K562 (cell line): ENCODE results near the gene MEAF6. TPM values are rescaled to one million over a fixed set of nuclear protein-coding genes. Genes with fewer than 3 reads are reported as not detected.

Experiments used
- BDP1 ChIP-seq: IDR thresholded peaks from 3 replicates; pipeline ENCODE4 v1.6.1; 2011; ENCODE audit not compliant: insufficient read length, insufficient read depth
- CBX8 ChIP-seq: fragments of 200-600 bp; sonication (generic); IDR thresholded peaks from 2 replicates; pipeline ENCODE4 v1.6.1; 2012; ENCODE audit warnings: borderline replicate concordance, mixed run types, low read depth, mild to moderate bottlenecking, moderate library complexity, mixed read lengths, low read length, control low read depth, inconsistent platforms; ENCODE audit not compliant: poor library complexity, severe bottlenecking; ENCODE audit errors: extremely low read depth
- MEIS2 ChIP-seq: fragments of 450-650 bp; IDR thresholded peaks from 2 replicates; pipeline ENCODE4 v1.6.1; 2014; ENCODE audit warnings: mild to moderate bottlenecking; ENCODE audit not compliant: partially characterized antibody
- MGA ChIP-seq: fragments of 450-650 bp; IDR thresholded peaks from 2 replicates; pipeline ENCODE4 v1.6.1; 2016; ENCODE audit warnings: mild to moderate bottlenecking, moderate library complexity
- NFE2 ChIP-seq: IDR thresholded peaks from 2 replicates; pipeline ENCODE4 v1.6.1; 2014; ENCODE audit warnings: antibody characterized with exemption, low read depth
- NRF1 ChIP-seq, 2 experiments: fragments of 450-650 bp; IDR thresholded peaks in 1 of 2; conservative IDR thresholded peaks in 1 of 2; 2 replicates each; pipeline ENCODE4 v1.6.1; 2014; ENCODE audit warnings: mild to moderate bottlenecking in 2 of 2
- POU5F1 ChIP-seq: fragments of 150-350 bp; IDR thresholded peaks from 2 replicates; pipeline ENCODE4 v1.6.1; 2014; ENCODE audit warnings: borderline replicate concordance, low read length, low read depth, mild to moderate bottlenecking; ENCODE audit not compliant: partially characterized antibody
- RBBP5 ChIP-seq: fragments of 200-600 bp; sonication (generic); IDR thresholded peaks from 2 replicates; pipeline ENCODE4 v1.6.1; 2012; ENCODE audit warnings: borderline replicate concordance, mild to moderate bottlenecking, low read length, control low read depth, inconsistent platforms; ENCODE audit not compliant: insufficient read depth, poor library complexity, severe bottlenecking
- TBL1XR1 ChIP-seq, 2 experiments: IDR thresholded peaks; 2 replicates each; pipeline ENCODE4 v1.6.1; 2012; ENCODE audit warnings: improper control_type of control experiment in 2 of 2, low read length in 2 of 2, mild to moderate bottlenecking in 1 of 2
- THAP7 ChIP-seq: fragments of 250-450 bp; sonication (Bioruptor Pico); IDR thresholded peaks from 2 replicates; pipeline ENCODE4 v1.5.0; 2021
- THRAP3 ChIP-seq: fragments of 450-650 bp; IDR thresholded peaks from 2 replicates; pipeline ENCODE4 v1.6.1; 2016; ENCODE audit warnings: mild to moderate bottlenecking, inconsistent platforms, borderline replicate concordance
- ZBED1 ChIP-seq: IDR thresholded peaks from 2 replicates; pipeline ENCODE4 v1.6.1; 2014
- ZFP30 ChIP-seq: fragments of 250-450 bp; sonication (Bioruptor Pico); IDR thresholded peaks from 2 replicates; pipeline ENCODE4 v1.8.0; 2022; ENCODE audit warnings: moderate library complexity, mild to moderate bottlenecking, inconsistent platforms, borderline replicate concordance
- ZNF124 ChIP-seq: sonication (generic); formaldehyde crosslinking; IDR thresholded peaks from 2 replicates; pipeline ENCODE4 v1.8.1; 2022; ENCODE audit warnings: missing genetic modification reagents
- ZNF224 ChIP-seq: sonication (generic); formaldehyde crosslinking; IDR thresholded peaks from 2 replicates; pipeline ENCODE4 v1.8.0; 2022; ENCODE audit warnings: mild to moderate bottlenecking, missing genetic modification reagents
- ZNF282 ChIP-seq: sonication (generic); formaldehyde crosslinking; IDR thresholded peaks from 2 replicates; pipeline ENCODE4 v1.8.1; 2023; ENCODE audit warnings: missing genetic modification reagents
- polyA plus RNA-seq, 8 experiments: library from polyadenylated mRNA; depleted of rRNA in 4 of 8; stranded (reverse) in 5 of 8; unstranded in 3 of 8; fragments of >200 nt; fragmentation: Nextera tagmentation in 2 of 8; fragmentation: Illumina TruSeq in 1 of 8; extraction: Ambion mirVana in 2 of 8; extraction: Trizol in 1 of 8; gene quantifications; 2 replicates each; pipeline versions ENCODE4 v1.2.1 to v1.2.3, GENCODE V29; 2011 to 2014; ENCODE audit warnings: inconsistent platforms in 1 of 8, missing spikeins in 1 of 8
- total RNA-seq, 7 experiments: library from RNA; depleted of rRNA in 6 of 7; stranded (reverse); fragments of >200 nt in 6 of 7; fragmentation: Illumina TruSeq in 2 of 7; extraction: Trizol in 2 of 7; gene quantifications; 2 replicates each; pipeline versions ENCODE4 v1.2.1 to v1.2.3, GENCODE V29; 2011 to 2021; ENCODE audit warnings: low replicate concordance in 1 of 7

MEAF6 gene
- total and polyA plus RNA-seq, 9 of the 15 experiments (the other 6 are each of a cell fraction or from before 2014, with no cell fraction given), result 55.0 to 151 (median 92.3) TPM

GRCh38 chr1:37514350-37515184 is at the start of gene MEAF6 (continued):
- TF ChIP-seq CBX8 (no peak), ZFP30 (CRISPR knock-in tag) (no peak), MGA (peak; percentile 96), POU5F1 (no peak), BDP1 (no peak), RBBP5 (peak; percentile 93), THAP7 (CRISPR knock-in tag) (no peak), ZNF282 (no peak), ZNF224 (CRISPR knock-in tag) (no peak), ZNF124 (no peak), NFE2 (no peak; the same call in 1 of the 2 replicates), ZBED1 (no peak), THRAP3 (no peak), MEIS2 (peak; percentile 83), NRF1 (conservative IDR thresholded peaks at IDR 0.05 in 1 of 2, IDR thresholded peaks at IDR 0.05 in 1 of 2) (peak; percentile 96 to 97), TBL1XR1 (IDR thresholded peaks at IDR 0.05; ENCODE audit: low read length in 2 of 2) (0 out of 4 replicates have a peak, but pooled peaks of 1 of the 2 experiments have one; percentile 25)
